GM18858 (cell line): Measurements from ENCODE around the gene TSEN34.
"Not testable (repeated sequence)": the region's sequence is repeated elsewhere in the genome, so short reads cannot be mapped to it uniquely, and the experiment has no call there.

Experiments used
- ATAC-seq: cut with Tn5 transposase; IDR thresholded peaks from one replicate; pipeline ENCODE4 v1.9.1; 2021; ENCODE audit not compliant: unreplicated experiment

Gene TSEN34

DNA sequence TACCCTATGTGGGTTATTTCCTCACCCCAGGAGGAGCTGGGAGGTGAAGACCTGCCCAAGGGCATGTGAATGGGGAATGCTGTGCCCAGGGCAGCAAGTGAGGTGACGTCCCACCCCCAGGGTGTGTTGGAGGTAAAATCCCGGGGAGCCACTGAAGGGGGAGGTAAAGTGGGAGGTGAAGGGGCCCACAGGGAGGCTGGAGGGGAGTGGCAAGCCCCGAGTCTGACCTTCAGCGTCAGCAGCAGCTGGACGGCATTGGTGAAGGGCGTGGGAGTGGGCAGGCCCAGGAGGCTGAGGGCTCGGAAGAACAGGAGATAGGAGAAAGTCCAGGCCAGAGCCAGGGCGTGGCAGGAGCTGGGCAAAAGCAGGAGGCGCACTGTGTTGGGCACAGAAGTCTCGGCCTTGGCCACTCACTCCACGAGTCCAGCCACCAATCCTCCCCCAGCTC is 4.2 kb upstream of the TSEN34 start:
- no peak for ATAC-seq

DNA sequence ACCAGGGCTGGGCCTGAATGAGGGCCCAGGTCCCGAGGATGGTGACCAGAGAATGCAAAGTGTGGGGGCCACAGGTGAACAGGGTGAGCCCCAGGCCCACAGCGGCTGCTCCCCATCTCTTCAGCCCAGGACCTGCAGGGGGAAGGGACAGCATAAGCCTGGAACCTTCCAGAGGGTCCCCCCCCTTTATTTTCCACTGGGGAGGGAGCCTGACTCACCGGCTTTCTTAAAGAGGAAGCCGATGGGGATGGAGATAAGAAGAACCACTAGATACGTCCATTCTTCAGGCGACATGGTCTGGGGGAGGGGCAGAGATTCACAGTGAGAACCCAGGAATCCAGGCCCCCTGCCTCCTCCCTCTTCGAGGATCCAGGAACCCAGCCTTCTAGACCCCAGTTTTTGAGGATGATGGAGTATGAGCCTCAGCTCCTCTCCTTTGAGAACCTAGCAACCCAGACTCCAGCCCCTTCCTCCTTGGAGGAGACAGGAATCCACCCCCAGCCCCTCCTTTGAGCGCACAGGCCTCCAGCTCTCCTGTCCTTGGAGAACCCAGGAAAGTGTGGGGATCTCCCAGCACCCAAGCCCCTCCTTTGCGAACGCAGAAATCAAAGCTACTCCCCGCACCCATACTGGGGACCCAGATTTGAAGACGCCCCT is 2.8 kb upstream of the TSEN34 start:
- ATAC-seq: no peak

DNA sequence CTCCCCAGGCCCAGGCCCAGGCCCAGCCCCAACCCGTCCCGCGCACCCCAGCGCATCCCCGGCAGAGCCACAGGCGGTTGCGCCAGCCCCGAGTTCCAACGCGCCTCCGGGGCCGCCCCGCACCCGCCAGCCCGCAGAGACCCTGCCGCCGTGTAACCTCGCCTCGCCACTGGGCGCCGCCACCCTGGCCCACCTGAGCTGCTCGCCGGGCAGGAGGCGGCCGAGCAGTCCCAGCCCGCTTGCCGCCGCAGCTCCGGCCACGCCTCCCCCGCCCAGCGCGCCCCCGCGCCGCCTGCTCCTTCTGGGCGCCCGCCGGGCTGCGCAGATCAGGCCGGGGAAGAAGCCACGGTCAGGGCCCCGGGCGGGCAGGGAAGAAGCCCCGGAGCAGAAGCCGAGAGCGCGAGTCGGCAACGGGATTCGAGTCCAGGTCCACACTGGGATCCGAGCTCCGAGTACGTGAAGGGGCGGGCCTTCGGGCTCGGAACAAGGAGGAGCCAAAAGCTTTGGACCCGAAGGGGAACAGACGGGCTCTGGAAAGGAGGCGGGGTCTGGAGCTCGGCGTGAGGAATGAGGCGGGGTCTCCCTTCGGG is 1.9 kb upstream of the TSEN34 start, which contains the start of gene MBOAT7:
Gene MBOAT7, minus strand, starts transcription at position 436 of the 590 bp plus-strand sequence. CDS start 1,072 bp downstream, outside the sequence.
- peak; percentile 15 for ATAC-seq

DNA sequence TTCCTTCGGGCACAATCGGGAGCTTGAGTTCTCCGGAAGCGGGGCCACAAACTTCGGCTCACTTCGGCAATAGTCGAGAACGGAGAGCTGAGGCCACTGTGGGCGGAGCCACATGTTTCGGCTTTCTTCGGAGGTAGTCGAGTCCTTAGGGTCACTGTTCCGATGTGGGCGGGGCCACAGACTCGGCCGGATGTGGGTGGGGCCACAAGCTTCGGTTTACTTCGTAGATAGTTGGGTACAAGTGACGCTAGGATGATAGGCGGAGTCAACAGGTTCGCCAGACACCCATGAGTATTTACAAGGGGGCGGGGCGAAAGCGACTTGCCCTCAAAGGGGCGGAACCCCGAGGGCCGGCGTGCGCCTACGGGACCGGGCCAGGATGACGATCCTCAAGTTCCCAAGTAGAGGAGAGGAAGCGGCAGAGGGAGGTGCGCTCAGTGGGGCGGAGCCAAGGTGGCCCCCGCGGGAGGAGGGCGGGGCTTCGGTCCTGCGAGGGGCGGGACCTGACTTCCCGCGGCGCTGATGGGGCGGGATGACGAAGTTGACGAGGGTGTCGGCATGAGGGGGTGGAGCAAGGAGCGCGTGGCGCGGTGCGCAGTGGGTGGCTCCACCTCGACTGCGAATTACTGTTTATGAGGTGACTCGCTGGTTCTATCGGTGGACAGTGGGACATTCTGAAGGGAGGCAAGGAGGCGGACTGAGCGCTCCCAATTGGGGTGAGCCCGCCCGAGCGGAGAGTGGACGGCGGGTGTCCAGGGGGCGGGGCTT is 1.2 kb upstream of the TSEN34 start:
- ATAC-seq: peak; percentile 37

DNA sequence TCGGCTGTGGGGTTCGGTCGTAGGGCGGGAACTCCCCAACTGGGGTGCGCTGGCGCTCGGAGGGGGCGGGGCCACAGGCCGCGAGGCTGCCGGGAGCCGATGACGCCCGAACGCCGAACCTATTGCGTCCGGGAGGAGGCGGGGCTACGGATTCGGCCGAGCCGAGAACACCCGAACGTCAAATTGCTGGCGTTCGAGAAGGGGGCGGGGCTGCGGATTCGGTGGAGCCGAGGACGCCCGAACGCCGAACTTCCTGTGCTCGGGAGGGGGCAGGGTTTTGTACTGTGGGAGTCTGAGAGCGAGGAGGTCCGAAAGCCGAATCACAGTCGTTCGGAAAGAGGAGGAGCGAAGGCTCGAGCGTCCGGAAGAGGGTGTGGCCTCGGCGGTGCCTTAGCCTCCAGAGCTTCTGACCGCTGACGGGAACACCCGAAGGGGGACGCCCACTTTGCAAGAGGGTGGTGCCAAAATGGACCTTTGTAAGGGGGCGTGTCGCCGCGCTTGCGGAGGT is 551 bp upstream of the TSEN34 start:
- peak; percentile 34 for ATAC-seq

DNA sequence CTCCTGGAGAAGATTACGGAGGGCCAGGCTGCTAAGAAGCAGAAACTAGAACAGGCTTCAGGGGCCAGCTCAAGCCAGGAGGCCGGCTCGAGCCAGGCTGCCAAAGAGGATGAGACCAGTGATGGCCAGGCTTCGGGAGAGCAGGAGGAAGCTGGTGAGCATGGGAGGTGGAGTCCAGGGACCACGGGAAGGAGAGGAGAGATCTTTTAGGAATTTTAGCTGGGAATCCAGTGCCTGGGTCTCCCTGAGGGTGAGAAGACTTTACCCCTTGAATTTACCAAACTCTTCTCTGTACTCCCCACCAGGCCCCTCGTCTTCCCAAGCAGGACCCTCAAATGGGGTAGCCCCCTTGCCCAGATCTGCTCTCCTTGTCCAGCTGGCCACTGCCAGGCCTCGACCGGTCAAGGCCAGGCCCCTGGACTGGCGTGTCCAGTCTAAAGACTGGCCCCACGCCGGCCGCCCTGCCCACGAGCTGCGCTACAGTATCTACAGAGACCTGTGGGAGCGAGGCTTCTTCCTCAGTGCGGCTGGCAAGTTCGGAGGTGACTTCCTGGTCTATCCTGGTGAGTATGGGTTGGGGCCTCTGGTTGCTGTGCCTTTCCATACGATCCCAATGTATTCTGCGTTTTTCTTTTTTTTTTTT is 824 bp downstream of the TSEN34 start:
- ATAC-seq: no peak

DNA sequence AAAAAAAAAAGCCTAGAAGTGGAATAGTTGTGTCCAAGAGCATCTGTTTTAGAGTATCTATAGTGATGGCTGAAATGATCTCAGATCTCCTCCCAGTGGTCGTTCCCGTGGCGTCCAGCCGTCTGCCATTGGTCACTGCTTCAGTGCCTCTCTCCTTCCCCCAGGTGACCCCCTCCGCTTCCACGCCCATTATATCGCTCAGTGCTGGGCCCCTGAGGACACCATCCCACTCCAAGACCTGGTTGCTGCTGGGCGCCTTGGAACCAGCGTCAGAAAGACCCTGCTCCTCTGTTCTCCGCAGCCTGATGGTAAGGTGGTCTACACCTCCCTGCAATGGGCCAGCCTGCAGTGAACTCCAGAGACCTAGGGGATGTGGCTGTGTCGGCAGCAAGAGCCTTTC is 1.9 kb downstream of the TSEN34 start:
- no peak for ATAC-seq

DNA sequence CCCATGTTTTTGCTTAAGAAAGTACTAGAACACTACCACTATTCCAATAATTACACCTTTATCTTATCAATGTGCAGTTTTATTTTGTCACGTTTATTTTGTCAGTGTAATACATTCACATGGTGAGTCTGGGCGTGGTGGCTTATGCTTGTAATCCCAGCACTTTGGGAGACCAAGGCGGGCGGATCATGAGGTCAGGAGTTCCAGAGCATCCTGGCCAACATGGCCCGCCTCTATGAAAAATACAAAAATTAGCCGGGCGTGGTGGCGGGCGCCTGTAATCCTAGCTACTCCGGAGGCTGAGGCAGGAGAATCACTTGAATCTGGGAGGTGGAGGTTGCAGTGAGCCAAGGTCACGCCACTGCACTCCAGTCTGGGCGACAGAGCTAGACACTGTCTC is 3.4 kb downstream of the TSEN34 start:
- ATAC-seq: not testable (repeated sequence)

DNA sequence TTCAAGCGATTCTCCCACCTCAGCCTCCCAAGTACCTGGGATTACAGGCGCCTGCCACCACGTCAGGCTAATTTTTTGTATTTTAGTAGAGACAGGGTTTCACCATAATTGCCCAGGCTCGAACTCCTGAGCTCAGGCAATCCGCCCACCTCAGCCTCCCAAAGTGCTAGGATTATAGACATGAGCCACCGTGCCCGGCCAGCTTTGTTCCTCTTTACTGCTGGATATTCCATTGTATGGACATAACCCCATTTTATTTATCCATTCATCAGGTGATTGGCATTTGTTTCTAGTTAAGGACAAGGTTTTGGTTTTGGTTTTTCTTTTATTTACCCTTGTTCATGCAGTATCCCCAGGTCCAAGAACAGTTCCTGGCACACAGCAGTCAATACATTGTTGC is 5.4 kb downstream of the TSEN34 start:
- ATAC-seq: no peak

DNA sequence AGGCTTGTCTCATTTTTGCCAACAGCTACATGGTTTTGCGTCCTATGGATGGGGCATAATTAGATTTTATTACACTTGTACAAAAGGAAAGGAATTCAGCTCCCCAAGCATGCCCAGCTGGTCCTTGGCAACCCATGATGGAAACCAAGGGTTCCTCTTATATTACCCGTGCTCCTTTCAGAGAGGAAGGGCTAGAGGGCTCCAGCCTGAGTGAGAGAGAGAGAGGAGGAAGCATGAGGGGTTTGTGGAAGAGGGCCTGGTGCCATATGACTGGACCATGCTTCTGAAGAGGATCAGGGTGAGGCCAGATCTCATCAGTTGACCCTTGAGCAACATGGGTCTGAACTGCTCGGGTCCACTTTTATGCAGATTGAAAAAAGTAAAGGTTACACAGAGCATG is 6.0 kb downstream of the TSEN34 start:
- no peak for ATAC-seq

DNA sequence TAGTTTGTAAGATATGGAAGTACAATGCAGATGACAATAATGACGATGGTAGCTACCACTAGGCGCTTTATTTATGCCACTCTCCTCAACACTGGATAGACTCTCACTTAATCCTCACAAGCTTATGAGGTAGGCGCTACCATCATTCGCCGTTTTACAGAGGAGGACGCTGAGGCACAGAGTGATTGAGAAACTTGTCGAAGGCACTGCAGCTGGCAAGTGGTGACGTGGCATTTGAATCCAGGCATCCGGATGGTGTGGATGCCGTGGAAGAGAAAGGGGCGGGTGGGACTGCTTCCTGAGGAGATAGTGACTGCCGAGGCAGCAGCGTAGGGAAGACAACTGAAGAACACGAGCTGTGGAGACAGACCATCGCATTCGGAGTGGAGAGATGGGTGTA is 8.3 kb downstream of the TSEN34 start:
- no peak for ATAC-seq

DNA sequence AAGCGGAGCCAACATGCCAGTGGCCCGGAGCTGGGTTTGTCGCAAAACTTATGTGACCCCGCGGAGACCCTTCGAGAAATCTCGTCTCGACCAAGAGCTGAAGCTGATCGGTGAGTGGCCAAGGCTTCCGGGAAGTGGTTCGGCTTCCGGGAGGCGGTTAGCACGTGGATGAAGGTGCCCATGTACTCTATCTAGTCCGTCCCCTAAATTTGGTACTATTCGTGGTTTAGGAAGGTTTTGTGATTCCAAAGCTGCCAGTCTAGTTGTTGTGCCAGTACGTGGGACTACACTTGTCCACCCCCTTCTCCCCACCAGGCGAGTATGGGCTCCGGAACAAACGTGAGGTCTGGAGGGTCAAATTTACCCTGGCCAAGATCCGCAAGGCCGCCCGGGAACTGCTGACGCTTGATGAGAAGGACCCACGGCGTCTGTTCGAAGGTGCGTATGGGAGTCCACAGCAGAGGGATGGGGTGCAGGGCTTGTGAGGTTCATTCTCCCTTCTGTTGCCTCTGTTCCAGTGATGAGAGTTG is 10.1 kb downstream of the TSEN34 start:
- no peak for ATAC-seq

DNA sequence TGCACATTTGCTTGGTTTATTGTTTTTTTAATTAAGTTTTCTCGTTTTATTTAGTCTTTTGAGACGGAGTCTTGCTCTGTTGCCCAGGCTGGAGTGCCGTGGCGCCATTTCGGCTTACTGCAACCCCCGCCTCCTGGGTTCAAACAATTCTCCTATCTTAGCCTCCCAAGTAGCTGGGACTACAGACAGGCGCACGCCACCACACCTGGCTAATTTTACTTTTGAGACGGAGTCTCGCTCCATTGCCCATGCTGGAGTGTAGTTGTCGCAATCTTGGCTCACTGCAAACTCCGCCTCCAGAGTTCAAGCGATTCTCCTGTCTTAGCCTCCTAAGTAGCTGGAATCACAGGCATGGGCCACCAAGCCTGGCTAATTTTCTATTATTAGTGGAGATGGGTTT is 10.9 kb downstream of the TSEN34 start:
- no peak for ATAC-seq

DNA sequence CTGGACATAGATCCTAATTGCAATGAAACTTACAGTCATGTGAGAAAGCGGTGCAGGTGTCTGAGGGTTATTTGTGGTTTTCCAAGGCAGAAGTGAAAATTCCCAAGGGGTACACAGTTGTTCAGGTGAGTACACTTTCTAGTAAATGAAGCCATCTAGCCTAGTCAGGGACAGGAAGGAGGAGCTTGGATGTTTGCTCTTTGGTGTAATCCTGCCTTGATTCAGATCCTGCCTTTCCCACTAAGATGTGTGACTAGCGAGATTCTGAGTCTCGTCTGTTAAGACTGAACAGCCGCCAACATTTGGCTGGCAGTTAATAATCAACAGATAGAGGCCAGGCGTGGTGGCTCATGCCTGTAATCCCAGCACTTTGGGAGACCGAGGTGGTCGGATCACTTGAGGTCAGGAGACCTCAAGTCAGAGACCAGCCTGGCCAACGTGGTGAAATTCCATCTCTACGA is 12.1 kb downstream of the TSEN34 start:
- no peak for ATAC-seq

DNA sequence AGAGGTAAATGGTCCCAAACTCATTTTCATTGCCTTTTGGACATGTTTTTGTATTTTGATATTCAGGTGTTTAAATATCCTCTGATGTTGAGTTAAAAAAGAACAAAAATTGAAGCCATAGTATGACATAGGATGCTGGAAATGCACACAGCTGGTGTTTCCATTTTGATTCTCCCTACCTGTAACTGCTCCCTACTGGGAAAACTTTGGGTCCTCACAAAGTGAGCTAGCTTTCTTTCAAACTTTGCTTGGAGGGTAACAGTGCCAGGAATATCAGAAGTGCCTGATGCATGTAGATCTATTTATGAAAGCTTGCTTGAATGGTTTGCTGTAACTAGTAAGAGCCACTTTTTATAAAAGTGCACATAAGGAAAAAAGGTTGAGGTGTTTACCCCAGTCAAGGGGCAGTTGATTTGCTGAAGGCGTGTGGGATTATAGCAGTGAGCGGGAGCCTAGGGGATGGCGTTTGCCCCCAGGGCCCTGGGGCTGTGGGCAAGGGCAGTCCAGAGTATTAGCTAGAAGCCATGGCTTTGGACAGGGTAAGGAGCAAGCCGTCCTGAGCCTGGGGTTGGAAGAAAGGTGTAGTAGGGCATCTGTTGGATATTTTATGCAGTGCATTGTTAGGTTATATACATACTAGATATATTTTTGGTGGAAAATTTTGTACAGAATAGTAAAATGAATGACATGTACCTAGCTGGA is 13.8 kb downstream of the TSEN34 start:
- no peak for ATAC-seq

DNA sequence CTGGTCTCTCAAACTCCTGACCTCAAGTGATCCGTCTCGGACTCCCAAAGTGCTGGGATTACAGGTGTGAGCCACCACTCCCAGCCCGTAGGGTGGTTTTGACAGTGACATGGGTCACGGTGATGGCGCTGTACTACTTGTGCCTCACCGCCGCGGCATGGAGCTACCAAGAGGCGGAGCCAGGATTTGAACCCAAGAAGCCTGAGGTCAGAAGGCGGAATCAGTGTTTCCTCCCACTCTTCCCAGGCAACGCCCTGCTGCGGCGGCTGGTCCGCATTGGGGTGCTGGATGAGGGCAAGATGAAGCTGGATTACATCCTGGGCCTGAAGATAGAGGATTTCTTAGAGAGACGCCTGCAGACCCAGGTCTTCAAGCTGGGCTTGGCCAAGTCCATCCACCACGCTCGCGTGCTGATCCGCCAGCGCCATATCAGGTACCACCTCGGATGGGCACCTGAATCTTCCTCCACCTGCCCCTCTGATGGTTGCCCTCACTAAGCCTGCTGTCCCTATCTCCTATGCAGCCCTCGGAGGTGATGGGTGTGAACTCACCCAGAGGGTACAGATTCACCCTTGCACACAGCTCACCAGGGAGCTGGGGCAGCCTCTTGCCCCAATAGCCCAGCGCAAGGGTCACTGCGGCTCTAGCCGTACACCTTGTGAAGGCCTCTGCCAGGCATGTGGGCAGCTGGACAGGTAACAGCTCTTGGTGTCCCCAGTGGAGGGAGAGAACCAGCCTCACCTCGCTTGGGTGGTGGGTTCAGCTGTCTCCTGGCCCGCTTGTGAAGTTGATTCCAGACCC is 15.1 kb downstream of the TSEN34 start:
- ATAC-seq: no peak

DNA sequence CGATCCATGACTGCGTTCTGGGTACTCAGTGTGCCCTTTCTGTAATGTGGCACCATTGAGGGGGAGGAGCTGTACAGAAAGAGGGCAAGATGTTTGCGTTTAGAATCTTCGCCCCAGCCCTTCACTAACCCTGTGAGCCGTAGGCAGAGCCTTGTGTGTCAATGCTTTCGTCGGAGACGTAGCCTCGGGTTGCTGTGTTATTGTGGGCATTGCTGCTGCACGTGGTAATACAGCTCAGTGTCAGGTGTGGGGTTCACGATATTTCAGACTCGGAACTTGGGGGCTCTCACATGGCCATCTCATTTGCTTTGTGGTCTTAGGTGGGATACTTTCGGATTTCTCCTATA is 15.7 kb downstream of the TSEN34 start:
- ATAC-seq: no peak

DNA sequence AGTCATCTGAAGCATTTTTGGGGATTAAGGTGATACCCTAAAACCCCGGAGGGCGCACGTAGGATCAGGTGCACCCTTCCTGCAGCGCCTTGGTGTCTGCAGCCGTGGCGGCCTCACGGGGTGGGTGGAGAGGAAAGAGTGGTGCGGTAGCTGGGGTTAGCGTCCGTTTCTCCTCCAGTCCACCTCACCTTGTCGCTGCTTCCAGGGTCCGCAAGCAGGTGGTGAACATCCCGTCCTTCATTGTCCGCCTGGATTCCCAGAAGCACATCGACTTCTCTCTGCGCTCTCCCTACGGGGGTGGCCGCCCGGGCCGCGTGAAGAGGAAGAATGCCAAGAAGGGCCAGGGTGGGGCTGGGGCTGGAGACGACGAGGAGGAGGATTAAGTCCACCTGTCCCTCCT is 16.1 kb downstream of the TSEN34 start:
- ATAC-seq: not testable (repeated sequence)

DNA sequence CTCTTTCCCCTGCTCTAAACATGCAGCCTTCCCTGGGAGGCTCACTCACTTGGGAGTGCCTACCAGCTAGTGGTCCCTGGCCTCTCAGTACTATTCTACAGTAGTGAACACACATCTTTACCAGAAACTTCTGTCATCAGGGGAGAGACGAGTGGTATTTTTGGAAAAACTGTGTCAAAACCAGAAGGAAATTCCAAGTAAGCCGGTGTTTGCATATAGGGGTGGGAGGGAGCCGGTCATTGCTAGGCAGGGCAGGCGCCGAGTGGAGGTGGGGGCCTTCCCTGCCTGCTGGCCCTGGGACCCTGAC is 16.5 kb downstream of the TSEN34 start:
- no peak for ATAC-seq
